Left ventricle myocardium inferior (tissue), 1 donor: ENCODE results near the gene FHIP1A. TPM values are rescaled to one million over a fixed set of nuclear protein-coding genes. Genes with fewer than 3 reads are reported as not detected.

Source experiments
- DNase-seq: peaks from one replicate; pipeline ENCODE4 v3.0.0-alpha.2; 2020
- H3K27ac ChIP-seq: fragments of 200-600 bp; replicated peaks from 2 replicates; pipeline ENCODE4 v1.8.0; 2021
- H3K27me3 ChIP-seq: fragments of 200-600 bp; 2 replicates; pipeline ENCODE4 v1.8.0; 2021; ENCODE audit warnings: low read depth
- H3K36me3 ChIP-seq: fragments of 200-600 bp; 2 replicates; pipeline ENCODE4 v1.8.0; 2021
- H3K4me1 ChIP-seq: fragments of 200-600 bp; 2 replicates; pipeline ENCODE4 v1.8.0; 2021
- H3K4me3 ChIP-seq: fragments of 200-600 bp; 2 replicates; pipeline ENCODE4 v1.8.0; 2021; ENCODE audit warnings: mild to moderate bottlenecking, moderate library complexity
- H3K9me3 ChIP-seq: fragments of 200-600 bp; replicated peaks from 2 replicates; pipeline ENCODE4 v1.8.0; 2021
- CTCF ChIP-seq: fragments of 200-600 bp; IDR thresholded peaks from 2 replicates; pipeline ENCODE4 v1.8.0; 2021; ENCODE audit warnings: antibody characterized with exemption, mild to moderate bottlenecking, borderline replicate concordance
- intact Hi-C: fragments of 100-400 bp; cut with micrococcal nuclease; formaldehyde crosslinking; loops from one replicate; pipeline ENCODE4 v1.11.0; 2022
- total RNA-seq: library from RNA; stranded (reverse); fragmentation: NEBNext Ultra II Directional; extraction: Animal tissue kit (Norgen Biotek cat#: 25700); gene quantifications from one replicate; pipeline ENCODE4 v1.2.1, GENCODE V29; 2021
- donor health status: DM: no; HTN: yes; CAD: no; lungs with severe emphysema.

The FHIP1A gene
- total RNA-seq, 1 donor from 2014 or later: 21.4 TPM

- TF ChIP-seq CTCF: no peak
- Histone ChIP-seq H3K27ac (no peak overlapping the region), H3K9me3 (no peaks in the 10 kb centered on the region), H3K4me1 (peaks cover 11% of the 10 kb centered on the region), H3K4me3 (no peak overlapping the region), H3K27me3 (no peaks in the 10 kb centered on the region), H3K36me3 (no peaks in the 10 kb centered on the region)
- no peak for DNase-seq
- intact Hi-C loops: no loop called here
Measured at GRCh38 chr4:151455212-151455611, 46.2 kb downstream of the FHIP1A start.

- Histone ChIP-seq H3K27me3 (no peaks in the 10 kb centered on the region), H3K36me3 (no peaks in the 10 kb centered on the region), H3K4me1 (peaks cover 21% of the 10 kb centered on the region), H3K4me3 (no peak overlapping the region), H3K9me3 (no peaks in the 10 kb centered on the region), H3K27ac (no peak overlapping the region)
- no peak for TF ChIP-seq CTCF
- intact Hi-C loops: no loop called here
- DNase-seq: no peak
Measured at GRCh38 chr4:151458148-151458547, 49.2 kb downstream of the FHIP1A start.

Other genes with a start within 250 kb of the FHIP1A start
- gene PRSS48, start 132.0 kb upstream of the FHIP1A start, total RNA-seq: not detected
- 121 TPM for gene SH3D19, start 83.6 kb upstream of the FHIP1A start, total RNA-seq